Body of pancreas (tissue), 4 donors: ENCODE measurements around the gene EAF1.

Source experiments
- POLR2A ChIP-seq, 3 donors: fragments of 450-650 bp; IDR thresholded peaks; one replicate each; pipeline ENCODE4 v1.6.1; 2016; ENCODE audit warnings: antibody characterized with exemption in 3 of 3, mild to moderate bottlenecking in 2 of 3
- TF ChIP-seq, protein P1 (sequence below), 7 experiments: fragments of 450-650 bp in 4 of 7; fragments of 200-600 bp in 3 of 7; sonication (generic) in 3 of 7; IDR thresholded peaks; one replicate each; pipeline ENCODE4 v1.5.1; 2016 to 2019; ENCODE audit warnings: antibody characterized with exemption in 7 of 7

DNA sequence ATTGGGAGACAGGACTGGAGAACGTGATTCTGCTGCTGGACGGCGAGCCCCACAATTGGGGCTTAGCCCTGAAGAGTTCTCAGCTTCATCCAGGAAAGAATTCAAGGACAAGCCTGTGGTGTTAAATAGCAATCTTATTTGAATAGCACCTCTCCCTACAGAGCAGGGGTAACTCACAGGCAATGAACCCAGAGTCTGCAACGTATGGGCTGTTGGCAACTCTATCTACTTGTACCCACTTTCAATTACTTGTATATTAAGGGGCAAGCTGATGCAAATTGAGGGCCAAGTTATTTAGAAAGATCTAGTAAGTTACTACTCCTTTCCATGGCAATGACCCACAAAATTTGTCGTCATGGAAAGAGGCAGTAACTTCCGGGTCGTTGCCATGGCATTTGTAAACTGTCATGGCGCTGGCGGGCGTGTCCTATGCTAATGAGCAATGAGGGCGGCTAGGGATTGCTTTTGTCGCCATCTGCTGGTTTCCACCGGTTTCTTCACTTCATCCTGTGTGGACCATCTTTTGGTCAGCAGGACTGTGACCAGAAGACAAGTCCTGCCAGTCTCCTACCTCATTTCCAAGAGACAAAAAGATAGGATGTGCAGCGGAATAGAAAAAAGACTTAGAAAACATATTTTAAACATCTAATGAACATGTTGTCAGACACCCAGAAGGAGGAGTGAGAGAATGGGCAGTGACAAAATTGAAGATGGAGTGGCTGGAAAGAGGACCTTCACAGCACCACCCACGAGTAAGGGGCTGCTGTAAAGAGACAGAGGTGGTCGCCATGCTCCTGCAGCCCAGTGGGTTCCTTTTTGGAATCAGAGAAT, 49.2 kb upstream of the EAF1 start:
- TF ChIP-seq, protein P1, sequence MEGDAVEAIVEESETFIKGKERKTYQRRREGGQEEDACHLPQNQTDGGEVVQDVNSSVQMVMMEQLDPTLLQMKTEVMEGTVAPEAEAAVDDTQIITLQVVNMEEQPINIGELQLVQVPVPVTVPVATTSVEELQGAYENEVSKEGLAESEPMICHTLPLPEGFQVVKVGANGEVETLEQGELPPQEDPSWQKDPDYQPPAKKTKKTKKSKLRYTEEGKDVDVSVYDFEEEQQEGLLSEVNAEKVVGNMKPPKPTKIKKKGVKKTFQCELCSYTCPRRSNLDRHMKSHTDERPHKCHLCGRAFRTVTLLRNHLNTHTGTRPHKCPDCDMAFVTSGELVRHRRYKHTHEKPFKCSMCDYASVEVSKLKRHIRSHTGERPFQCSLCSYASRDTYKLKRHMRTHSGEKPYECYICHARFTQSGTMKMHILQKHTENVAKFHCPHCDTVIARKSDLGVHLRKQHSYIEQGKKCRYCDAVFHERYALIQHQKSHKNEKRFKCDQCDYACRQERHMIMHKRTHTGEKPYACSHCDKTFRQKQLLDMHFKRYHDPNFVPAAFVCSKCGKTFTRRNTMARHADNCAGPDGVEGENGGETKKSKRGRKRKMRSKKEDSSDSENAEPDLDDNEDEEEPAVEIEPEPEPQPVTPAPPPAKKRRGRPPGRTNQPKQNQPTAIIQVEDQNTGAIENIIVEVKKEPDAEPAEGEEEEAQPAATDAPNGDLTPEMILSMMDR (IDR thresholded peaks at IDR 0.05) = peak; percentile 51 to 94 (median 92)
- TF ChIP-seq POLR2A (IDR thresholded peaks at IDR 0.05) = no peak
